ENCODE results near the gene NEURL1.

NEURL1 gene

GRCh38 chr10:103551619-103552602 is 58.4 kb downstream of the NEURL1 start:
- peaks cover 17% of the 10 kb centered on the region for H3K27me3 Mint-ChIP-seq
- no peak overlapping the region for H3K27ac Mint-ChIP-seq
- no peaks in the 10 kb centered on the region for H3K36me3 Mint-ChIP-seq (ENCODE audit: low read depth)
- H3K4me1 Mint-ChIP-seq (ENCODE audit: low read depth), result peaks cover 23% of the 10 kb centered on the region
- no peak overlapping the region for H3K4me3 Mint-ChIP-seq
- no peaks in the 10 kb centered on the region for H3K9me3 Mint-ChIP-seq

- H3K27ac Mint-ChIP-seq, result no peak overlapping the region
- no peak overlapping the region for H3K4me3 Mint-ChIP-seq
- peaks cover 20% of the 10 kb centered on the region for H3K27me3 Mint-ChIP-seq
- H3K9me3 Mint-ChIP-seq, result no peaks in the 10 kb centered on the region
- H3K4me1 Mint-ChIP-seq (ENCODE audit: low read depth), result peaks cover 23% of the 10 kb centered on the region
- H3K36me3 Mint-ChIP-seq (ENCODE audit: low read depth), result no peaks in the 10 kb centered on the region
Measured at GRCh38 chr10:103552856-103553742, 59.6 kb downstream of the NEURL1 start.

- Mint-ChIP-seq H3K27me3 (peaks cover 28% of the 10 kb centered on the region), H3K36me3 (ENCODE audit: low read depth) (no peaks in the 10 kb centered on the region), H3K4me1 (ENCODE audit: low read depth) (peaks cover 23% of the 10 kb centered on the region), H3K27ac (no peak overlapping the region), H3K9me3 (no peaks in the 10 kb centered on the region), H3K4me3 (no peak overlapping the region)
Measured at GRCh38 chr10:103553743-103554487, 60.4 kb downstream of the NEURL1 start.

- peaks cover 28% of the 10 kb centered on the region for H3K27me3 Mint-ChIP-seq
- no peaks in the 10 kb centered on the region for H3K36me3 Mint-ChIP-seq (ENCODE audit: low read depth)
- no peak overlapping the region for H3K27ac Mint-ChIP-seq
Measured at GRCh38 chr10:103554488-103555324, 61.2 kb downstream of the NEURL1 start.

GRCh38 chr10:103555325-103555649 is 61.8 kb downstream of the NEURL1 start:
- Mint-ChIP-seq H3K27me3 (peaks cover 31% of the 10 kb centered on the region), H3K36me3 (ENCODE audit: low read depth) (no peaks in the 10 kb centered on the region), H3K4me1 (ENCODE audit: low read depth) (peaks cover 23% of the 10 kb centered on the region)

More at GRCh38 chr10:103554488-103555324, 61.2 kb downstream of the NEURL1 start:
- Mint-ChIP-seq H3K4me1 (ENCODE audit: low read depth) (peaks cover 23% of the 10 kb centered on the region), H3K4me3 (peak overlapping the region; percentile 52), H3K9me3 (no peaks in the 10 kb centered on the region)

GRCh38 chr10:103555712-103556111 is 62.2 kb downstream of the NEURL1 start:
- Mint-ChIP-seq H3K36me3 (ENCODE audit: low read depth) (no peaks in the 10 kb centered on the region), H3K4me1 (ENCODE audit: low read depth) (peaks cover 23% of the 10 kb centered on the region), H3K9me3 (no peaks in the 10 kb centered on the region), H3K27me3 (peaks cover 31% of the 10 kb centered on the region), H3K4me3 (peak overlapping the region; percentile 7), H3K27ac (no peak overlapping the region)

More at GRCh38 chr10:103555325-103555649, 61.8 kb downstream of the NEURL1 start:
- no peak overlapping the region for H3K27ac Mint-ChIP-seq
- H3K9me3 Mint-ChIP-seq, result no peaks in the 10 kb centered on the region
- peak overlapping the region; percentile 7 for H3K4me3 Mint-ChIP-seq

GRCh38 chr10:103556383-103557007 is 63.0 kb downstream of the NEURL1 start:
- H3K4me3 Mint-ChIP-seq, result no peak overlapping the region
- no peaks in the 10 kb centered on the region for H3K9me3 Mint-ChIP-seq
- H3K4me1 Mint-ChIP-seq (ENCODE audit: low read depth), result peaks cover 23% of the 10 kb centered on the region
- no peaks in the 10 kb centered on the region for H3K36me3 Mint-ChIP-seq (ENCODE audit: low read depth)
- H3K27me3 Mint-ChIP-seq, result peaks cover 31% of the 10 kb centered on the region
- H3K27ac Mint-ChIP-seq, result no peak overlapping the region

- H3K36me3 Mint-ChIP-seq (ENCODE audit: low read depth), result no peaks in the 10 kb centered on the region
- peaks cover 23% of the 10 kb centered on the region for H3K4me1 Mint-ChIP-seq (ENCODE audit: low read depth)
- peaks cover 30% of the 10 kb centered on the region for H3K27me3 Mint-ChIP-seq
- no peaks in the 10 kb centered on the region for H3K9me3 Mint-ChIP-seq
- H3K4me3 Mint-ChIP-seq, result no peak overlapping the region
- H3K27ac Mint-ChIP-seq, result no peak overlapping the region
Measured at GRCh38 chr10:103557455-103557854, 64.0 kb downstream of the NEURL1 start.

- H3K4me1 Mint-ChIP-seq (ENCODE audit: low read depth), result peaks cover 19% of the 10 kb centered on the region
- H3K9me3 Mint-ChIP-seq, result no peaks in the 10 kb centered on the region
- H3K36me3 Mint-ChIP-seq (ENCODE audit: low read depth), result no peaks in the 10 kb centered on the region
- H3K27me3 Mint-ChIP-seq, result peaks cover 24% of the 10 kb centered on the region
- H3K4me3 Mint-ChIP-seq, result no peak overlapping the region
- H3K27ac Mint-ChIP-seq, result no peak overlapping the region
Measured at GRCh38 chr10:103558911-103559310, 65.4 kb downstream of the NEURL1 start.

GRCh38 chr10:103559776-103560175 is 66.3 kb downstream of the NEURL1 start:
- Mint-ChIP-seq H3K4me3 (no peak overlapping the region), H3K27me3 (peaks cover 15% of the 10 kb centered on the region), H3K4me1 (ENCODE audit: low read depth) (peaks cover 11% of the 10 kb centered on the region), H3K27ac (no peak overlapping the region), H3K36me3 (ENCODE audit: low read depth) (no peaks in the 10 kb centered on the region), H3K9me3 (no peaks in the 10 kb centered on the region)

GRCh38 chr10:103560886-103561285 is 67.4 kb downstream of the NEURL1 start:
- H3K27ac Mint-ChIP-seq, result no peak overlapping the region
- H3K4me3 Mint-ChIP-seq, result no peak overlapping the region
- no peaks in the 10 kb centered on the region for H3K36me3 Mint-ChIP-seq (ENCODE audit: low read depth)
- peaks cover 14% of the 10 kb centered on the region for H3K27me3 Mint-ChIP-seq
- H3K9me3 Mint-ChIP-seq, result no peaks in the 10 kb centered on the region
- H3K4me1 Mint-ChIP-seq (ENCODE audit: low read depth), result peaks cover 4% of the 10 kb centered on the region

GRCh38 chr10:103562383-103562782 is 68.9 kb downstream of the NEURL1 start:
- Mint-ChIP-seq H3K27ac (no peak overlapping the region), H3K36me3 (ENCODE audit: low read depth) (no peaks in the 10 kb centered on the region), H3K4me1 (ENCODE audit: low read depth) (no peaks in the 10 kb centered on the region), H3K9me3 (no peaks in the 10 kb centered on the region), H3K4me3 (no peak overlapping the region), H3K27me3 (peaks cover 14% of the 10 kb centered on the region)

- H3K36me3 Mint-ChIP-seq (ENCODE audit: low read depth), result no peaks in the 10 kb centered on the region
- H3K9me3 Mint-ChIP-seq, result no peaks in the 10 kb centered on the region
- no peak overlapping the region for H3K27ac Mint-ChIP-seq
- H3K27me3 Mint-ChIP-seq, result peaks cover 8% of the 10 kb centered on the region
- H3K4me1 Mint-ChIP-seq (ENCODE audit: low read depth), result no peaks in the 10 kb centered on the region
- H3K4me3 Mint-ChIP-seq, result no peak overlapping the region
Measured at GRCh38 chr10:103563231-103564115, 70.0 kb downstream of the NEURL1 start.

Measured in stimulated activated naive CD8-positive, alpha-beta T cell treated with anti-CD3 and anti-CD28 coated beads, Interleukin-15, Interleukin-2, amounts not matched to agents 100 ng/mL and 50 ng/mL, for 24 hours (primary cell).